ENCODE data around the gene FGFBP2. TPM values are rescaled to one million over a fixed set of nuclear protein-coding genes. Genes with fewer than 3 reads are reported as not detected.

Gene FGFBP2
- total RNA-seq, 4 donors from 2014 or later = 33.0 to 337 (median 145) TPM

DNA sequence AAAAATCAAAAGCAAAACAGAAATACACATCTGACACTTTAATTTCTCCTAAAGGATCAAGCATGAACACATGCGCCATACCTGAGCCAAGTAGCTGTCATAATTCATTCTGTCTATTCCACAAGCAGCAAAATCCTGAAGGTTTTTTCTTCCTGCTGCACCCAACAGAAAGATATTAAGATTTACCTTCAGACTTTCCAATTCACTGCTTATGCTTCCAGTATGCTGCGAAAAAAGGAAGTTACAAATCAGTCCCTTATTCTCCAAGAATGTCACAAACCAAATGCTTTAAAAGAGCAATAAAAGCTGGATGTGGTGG lies 29.2 kb upstream of the FGFBP2 start:
- Histone ChIP-seq H3K36me3 (no peaks in the 10 kb centered on the region), H3K4me3 (no peak overlapping the region), H3K4me1 (no peaks in the 10 kb centered on the region), H3K9me3 (no peaks in the 10 kb centered on the region), H3K27ac (no peak overlapping the region), H3K27me3 (no peaks in the 10 kb centered on the region)
- no peak for TF ChIP-seq POLR2A (IDR thresholded peaks at IDR 0.05)
- WGBS, 2 donors = 68 to 69% methylated on average over 2 of the region's 2 CpGs
- DNase-seq (ENCODE audit: low spot score in 2 of 2) = no peak

DNA sequence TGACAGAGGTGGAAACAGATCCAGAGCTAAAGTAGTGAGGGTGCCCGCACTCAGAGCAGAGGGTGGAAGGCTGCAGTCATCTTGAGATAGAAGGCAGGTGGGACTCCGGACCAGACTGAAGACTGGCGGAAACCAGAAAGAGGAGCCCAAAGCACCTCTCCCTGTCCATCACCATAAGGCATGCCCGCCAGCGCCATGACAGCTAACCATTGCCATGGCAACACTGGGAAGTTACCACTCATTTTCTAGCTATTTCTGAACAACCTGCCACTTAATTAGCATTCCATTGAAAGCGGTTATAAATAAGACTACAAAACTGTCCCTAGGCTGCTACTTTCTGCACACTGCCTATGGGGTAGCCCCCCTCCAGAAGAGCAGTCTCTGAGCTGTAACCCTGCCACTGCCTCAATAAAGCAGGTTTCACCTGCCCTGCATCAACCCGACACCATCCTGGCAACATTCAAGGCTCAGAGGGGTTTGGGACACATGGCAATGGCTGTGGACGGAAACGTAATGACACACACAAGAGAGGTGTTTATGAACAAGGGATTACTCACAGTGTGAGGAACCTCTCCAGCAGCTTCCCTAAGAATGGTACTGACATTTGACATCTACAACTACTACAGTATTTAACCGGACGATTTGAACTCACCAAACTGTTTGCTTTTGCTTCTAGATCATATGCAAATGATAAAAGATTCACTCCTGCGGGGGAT lies 27.8 kb upstream of the FGFBP2 start:
- Histone ChIP-seq H3K36me3 (no peaks in the 10 kb centered on the region), H3K27ac (no peak overlapping the region), H3K4me3 (no peak overlapping the region), H3K27me3 (no peaks in the 10 kb centered on the region), H3K9me3 (no peaks in the 10 kb centered on the region), H3K4me1 (no peaks in the 10 kb centered on the region)
- WGBS, 2 donors = 68 to 75% methylated on average over 12 of the region's 12 CpGs
- no peak for TF ChIP-seq POLR2A (IDR thresholded peaks at IDR 0.05)
- TF ChIP-seq, protein P1, sequence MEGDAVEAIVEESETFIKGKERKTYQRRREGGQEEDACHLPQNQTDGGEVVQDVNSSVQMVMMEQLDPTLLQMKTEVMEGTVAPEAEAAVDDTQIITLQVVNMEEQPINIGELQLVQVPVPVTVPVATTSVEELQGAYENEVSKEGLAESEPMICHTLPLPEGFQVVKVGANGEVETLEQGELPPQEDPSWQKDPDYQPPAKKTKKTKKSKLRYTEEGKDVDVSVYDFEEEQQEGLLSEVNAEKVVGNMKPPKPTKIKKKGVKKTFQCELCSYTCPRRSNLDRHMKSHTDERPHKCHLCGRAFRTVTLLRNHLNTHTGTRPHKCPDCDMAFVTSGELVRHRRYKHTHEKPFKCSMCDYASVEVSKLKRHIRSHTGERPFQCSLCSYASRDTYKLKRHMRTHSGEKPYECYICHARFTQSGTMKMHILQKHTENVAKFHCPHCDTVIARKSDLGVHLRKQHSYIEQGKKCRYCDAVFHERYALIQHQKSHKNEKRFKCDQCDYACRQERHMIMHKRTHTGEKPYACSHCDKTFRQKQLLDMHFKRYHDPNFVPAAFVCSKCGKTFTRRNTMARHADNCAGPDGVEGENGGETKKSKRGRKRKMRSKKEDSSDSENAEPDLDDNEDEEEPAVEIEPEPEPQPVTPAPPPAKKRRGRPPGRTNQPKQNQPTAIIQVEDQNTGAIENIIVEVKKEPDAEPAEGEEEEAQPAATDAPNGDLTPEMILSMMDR (IDR thresholded peaks at IDR 0.05) = no peak
- no peak for TF ChIP-seq EP300 (IDR thresholded peaks at IDR 0.05)
- no peak for DNase-seq (ENCODE audit: low spot score in 2 of 2)

DNA sequence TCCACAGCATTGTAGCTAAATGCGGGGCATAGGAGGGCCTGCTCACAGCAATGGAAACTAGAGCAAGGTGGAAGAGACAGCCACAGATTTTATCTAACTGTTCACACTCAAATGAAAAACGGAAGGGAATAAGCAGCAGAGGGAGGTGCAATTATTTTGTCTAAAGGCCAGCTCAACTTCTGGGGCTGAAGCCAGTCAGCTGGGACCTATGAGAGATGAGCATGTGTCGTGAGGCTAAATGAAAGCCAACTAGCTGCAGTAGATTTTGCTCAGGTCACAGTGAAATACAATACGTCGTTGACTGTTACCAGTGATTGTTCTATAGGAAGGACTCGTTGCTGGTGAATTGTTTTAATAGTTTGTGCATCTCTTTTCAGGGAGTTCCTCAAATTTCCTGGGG lies 26.4 kb upstream of the FGFBP2 start:
- H3K27ac ChIP-seq = no peak overlapping the region
- TF ChIP-seq POLR2A (IDR thresholded peaks at IDR 0.05) (no peak), EP300 (IDR thresholded peaks at IDR 0.05) (no peak)
- TF ChIP-seq, protein P1 (IDR thresholded peaks at IDR 0.05) = no peak
- H3K4me3 ChIP-seq = no peak overlapping the region
- DNase-seq (ENCODE audit: low spot score in 2 of 2) = no peak
- H3K36me3 ChIP-seq = no peaks in the 10 kb centered on the region
- H3K9me3 ChIP-seq = no peaks in the 10 kb centered on the region
- 65 to 68% methylated on average over 6 of the region's 6 CpGs for WGBS, 2 donors
- H3K27me3 ChIP-seq = no peaks in the 10 kb centered on the region
- H3K4me1 ChIP-seq = no peaks in the 10 kb centered on the region

DNA sequence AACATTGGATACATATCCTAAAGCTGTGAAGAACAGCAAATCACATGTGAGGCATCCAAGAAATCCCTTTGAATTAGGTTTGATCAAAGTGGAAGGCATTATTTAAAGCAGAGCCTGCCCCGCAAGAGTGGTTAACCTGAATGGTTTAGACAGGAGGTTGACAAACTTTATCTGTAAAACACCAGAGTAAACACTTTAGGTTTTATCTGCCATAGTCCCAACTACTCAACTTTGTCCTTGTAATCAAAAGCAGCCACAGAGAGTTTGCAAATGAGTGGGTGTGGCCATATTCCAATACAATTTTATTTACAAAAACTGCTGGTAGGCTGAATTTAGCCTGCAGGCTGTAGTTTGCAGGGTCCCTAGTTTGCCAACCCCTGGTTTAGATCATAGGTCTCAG lies 25.2 kb upstream of the FGFBP2 start:
- Histone ChIP-seq H3K36me3 (no peaks in the 10 kb centered on the region), H3K4me3 (no peak overlapping the region), H3K27ac (no peak overlapping the region), H3K27me3 (no peaks in the 10 kb centered on the region), H3K9me3 (no peaks in the 10 kb centered on the region), H3K4me1 (no peaks in the 10 kb centered on the region)
- 90 to 92% methylated on average over 1 of the region's 1 CpG for WGBS, 2 donors
- TF ChIP-seq, protein P1 (IDR thresholded peaks at IDR 0.05) = no peak
- TF ChIP-seq EP300 (IDR thresholded peaks at IDR 0.05) = no peak
- no peak for TF ChIP-seq POLR2A (IDR thresholded peaks at IDR 0.05)
- DNase-seq (ENCODE audit: low spot score in 2 of 2) = no peak

DNA sequence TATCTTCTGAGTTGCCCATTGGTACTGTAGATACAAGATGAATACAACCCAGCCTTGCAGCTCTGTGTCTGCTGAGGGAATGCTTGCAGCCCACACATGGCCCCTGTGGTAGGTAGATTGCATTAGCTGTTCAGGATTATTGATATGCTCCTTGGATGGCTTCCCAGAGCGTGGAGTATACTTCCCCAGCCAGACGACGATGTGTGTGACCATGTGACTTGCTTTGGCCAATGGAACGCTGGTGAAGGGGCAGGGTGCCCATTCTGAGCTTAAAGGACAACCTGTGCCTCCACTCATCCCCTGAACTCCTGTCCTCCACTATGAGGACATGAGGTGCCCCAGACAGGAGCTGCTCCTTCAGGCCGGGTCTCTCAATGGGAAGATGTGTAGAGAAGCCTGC lies 23.9 kb upstream of the FGFBP2 start:
- 64 to 93% methylated on average over 3 to 5 of the region's 5 CpGs for WGBS, 2 donors
- Histone ChIP-seq H3K27ac (no peak overlapping the region), H3K4me1 (no peaks in the 10 kb centered on the region), H3K27me3 (no peaks in the 10 kb centered on the region), H3K4me3 (no peak overlapping the region), H3K9me3 (no peaks in the 10 kb centered on the region), H3K36me3 (no peaks in the 10 kb centered on the region)
- no peak for DNase-seq (ENCODE audit: low spot score in 2 of 2)
- TF ChIP-seq, protein P1 (IDR thresholded peaks at IDR 0.05) = no peak
- TF ChIP-seq POLR2A (IDR thresholded peaks at IDR 0.05) = no peak
- TF ChIP-seq EP300 (IDR thresholded peaks at IDR 0.05) = no peak

DNA sequence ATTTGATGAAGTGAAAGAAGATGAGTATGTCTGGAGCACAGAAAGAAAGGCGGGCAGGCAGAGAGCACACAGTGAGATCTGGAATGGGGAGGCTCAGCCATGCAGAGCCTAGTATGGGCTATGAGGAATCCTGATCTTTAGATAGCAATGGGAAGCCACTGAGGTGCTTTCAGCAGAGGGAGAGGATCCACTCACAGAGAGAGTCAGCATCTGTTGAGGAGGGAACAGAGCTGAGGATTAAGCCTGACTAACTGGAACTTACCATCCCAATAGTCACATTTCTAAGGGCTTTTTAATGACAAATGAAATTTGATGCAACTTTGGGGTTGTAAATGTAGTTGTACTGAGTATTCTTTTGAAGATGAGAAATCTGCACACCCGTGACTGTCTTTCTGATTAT lies 20.6 kb upstream of the FGFBP2 start:
- Histone ChIP-seq H3K4me1 (no peaks in the 10 kb centered on the region), H3K27ac (peak overlapping the region in 1 of 4 donors; percentile 40), H3K36me3 (no peaks in the 10 kb centered on the region), H3K27me3 (no peaks in the 10 kb centered on the region), H3K4me3 (no peak overlapping the region), H3K9me3 (no peaks in the 10 kb centered on the region)
- DNase-seq (ENCODE audit: low spot score in 2 of 2) = no peak
- no peak for TF ChIP-seq EP300 (IDR thresholded peaks at IDR 0.05)
- no peak for TF ChIP-seq POLR2A (IDR thresholded peaks at IDR 0.05)
- TF ChIP-seq, protein P1 (IDR thresholded peaks at IDR 0.05) = no peak
- WGBS, 2 donors = 87 to 92% methylated on average over 2 of the region's 2 CpGs
